ENCODE data around the gene SLC10A4.
"Not testable (repeated sequence)": the region's sequence is repeated elsewhere in the genome, so short reads cannot be mapped to it uniquely, and the experiment has no call there.

Gene SLC10A4, protein sequence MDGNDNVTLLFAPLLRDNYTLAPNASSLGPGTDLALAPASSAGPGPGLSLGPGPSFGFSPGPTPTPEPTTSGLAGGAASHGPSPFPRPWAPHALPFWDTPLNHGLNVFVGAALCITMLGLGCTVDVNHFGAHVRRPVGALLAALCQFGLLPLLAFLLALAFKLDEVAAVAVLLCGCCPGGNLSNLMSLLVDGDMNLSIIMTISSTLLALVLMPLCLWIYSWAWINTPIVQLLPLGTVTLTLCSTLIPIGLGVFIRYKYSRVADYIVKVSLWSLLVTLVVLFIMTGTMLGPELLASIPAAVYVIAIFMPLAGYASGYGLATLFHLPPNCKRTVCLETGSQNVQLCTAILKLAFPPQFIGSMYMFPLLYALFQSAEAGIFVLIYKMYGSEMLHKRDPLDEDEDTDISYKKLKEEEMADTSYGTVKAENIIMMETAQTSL

GRCh38 chr4:48483006-48483776 is at the start of gene SLC10A4:
Gene SLC10A4, plus strand, starts transcription at chr4:48483343. Its CDS starts 219 bp downstream, at chr4:48483562.
- Histone ChIP-seq H2AFZ (ENCODE audit: low read length) (no peak within 1 kb of the TSS), H3K27ac (ENCODE audit: low read length) (no peak within 1 kb of the TSS), H3K4me2 (ENCODE audit: low read depth, low read length) (no peak within 1 kb of the TSS), H3K36me3 (replicated peaks; ENCODE audit: insufficient read depth, low read length) (no peaks in the 10 kb centered on the region), H3K79me2 (ENCODE audit: low read length) (no peaks in the 10 kb centered on the region), H3K9ac (ENCODE audit: low read length) (no peak within 1 kb of the TSS), H3K9me3 (replicated peaks; ENCODE audit: insufficient read depth, low read length) (no peaks in the 10 kb centered on the region), H3K4me1 (ENCODE audit: low read length) (no peaks in the 10 kb centered on the region), H4K20me1 (ENCODE audit: insufficient read depth, low read length) (no peaks in the 10 kb centered on the region), H3K4me3 (ENCODE audit: low read length) (no peak within 1 kb of the TSS), H3K9me2 (replicated peaks; ENCODE audit: insufficient read depth, low read length) (no peaks in the 10 kb centered on the region), H3F3A (ENCODE audit: insufficient read depth, low read length) (no peaks in the 10 kb centered on the region), H3K27me3 (replicated peaks; ENCODE audit: insufficient read depth, low read length) (no peaks in the 10 kb centered on the region)
- TF ChIP-seq, protein P1, sequence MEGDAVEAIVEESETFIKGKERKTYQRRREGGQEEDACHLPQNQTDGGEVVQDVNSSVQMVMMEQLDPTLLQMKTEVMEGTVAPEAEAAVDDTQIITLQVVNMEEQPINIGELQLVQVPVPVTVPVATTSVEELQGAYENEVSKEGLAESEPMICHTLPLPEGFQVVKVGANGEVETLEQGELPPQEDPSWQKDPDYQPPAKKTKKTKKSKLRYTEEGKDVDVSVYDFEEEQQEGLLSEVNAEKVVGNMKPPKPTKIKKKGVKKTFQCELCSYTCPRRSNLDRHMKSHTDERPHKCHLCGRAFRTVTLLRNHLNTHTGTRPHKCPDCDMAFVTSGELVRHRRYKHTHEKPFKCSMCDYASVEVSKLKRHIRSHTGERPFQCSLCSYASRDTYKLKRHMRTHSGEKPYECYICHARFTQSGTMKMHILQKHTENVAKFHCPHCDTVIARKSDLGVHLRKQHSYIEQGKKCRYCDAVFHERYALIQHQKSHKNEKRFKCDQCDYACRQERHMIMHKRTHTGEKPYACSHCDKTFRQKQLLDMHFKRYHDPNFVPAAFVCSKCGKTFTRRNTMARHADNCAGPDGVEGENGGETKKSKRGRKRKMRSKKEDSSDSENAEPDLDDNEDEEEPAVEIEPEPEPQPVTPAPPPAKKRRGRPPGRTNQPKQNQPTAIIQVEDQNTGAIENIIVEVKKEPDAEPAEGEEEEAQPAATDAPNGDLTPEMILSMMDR (IDR thresholded peaks at IDR 0.05; ENCODE audit: low read length): no peak
- TF ChIP-seq EZH2phosphoT487 (IDR thresholded peaks at IDR 0.05; ENCODE audit: low read length) (no peak), EZH2 (optimal IDR thresholded peaks at IDR 0.05; ENCODE audit: low read depth, low read length) (no peak)
- DNase-seq: no peak

GRCh38 chr4:48436318-48436717 is 46.8 kb upstream of the SLC10A4 start:
- DNase-seq: no peak
- no peaks in the 10 kb centered on the region for H3F3A ChIP-seq (ENCODE audit: insufficient read depth, low read length)
- H3K79me2 ChIP-seq (ENCODE audit: low read length): no peaks in the 10 kb centered on the region
- H3K4me2 ChIP-seq (ENCODE audit: low read depth, low read length): no peak overlapping the region
- no peaks in the 10 kb centered on the region for H3K9me2 ChIP-seq (replicated peaks; ENCODE audit: insufficient read depth, low read length)
- TF ChIP-seq EZH2phosphoT487 (IDR thresholded peaks at IDR 0.05; ENCODE audit: low read length): no peak
- no peak for TF ChIP-seq EZH2 (optimal IDR thresholded peaks at IDR 0.05; ENCODE audit: low read depth, low read length)
- TF ChIP-seq, protein P1 (IDR thresholded peaks at IDR 0.05; ENCODE audit: low read length): no peak
- no peaks in the 10 kb centered on the region for H3K27me3 ChIP-seq (replicated peaks; ENCODE audit: insufficient read depth, low read length)
- H3K4me3 ChIP-seq (ENCODE audit: low read length): no peak overlapping the region
- H2AFZ ChIP-seq (ENCODE audit: low read length): no peak overlapping the region
- H3K4me1 ChIP-seq (ENCODE audit: low read length): no peaks in the 10 kb centered on the region
- H3K36me3 ChIP-seq (replicated peaks; ENCODE audit: insufficient read depth, low read length): no peaks in the 10 kb centered on the region
- H4K20me1 ChIP-seq (ENCODE audit: insufficient read depth, low read length): no peaks in the 10 kb centered on the region
- no peak overlapping the region for H3K9ac ChIP-seq (ENCODE audit: low read length)
- no peaks in the 10 kb centered on the region for H3K9me3 ChIP-seq (replicated peaks; ENCODE audit: insufficient read depth, low read length)
- no peak overlapping the region for H3K27ac ChIP-seq (ENCODE audit: low read length)

- no peaks in the 10 kb centered on the region for H3K79me2 ChIP-seq (ENCODE audit: low read length)
- H3F3A ChIP-seq (ENCODE audit: insufficient read depth, low read length): no peaks in the 10 kb centered on the region
- H3K4me1 ChIP-seq (ENCODE audit: low read length): no peaks in the 10 kb centered on the region
- no peak overlapping the region for H3K27ac ChIP-seq (ENCODE audit: low read length)
- H4K20me1 ChIP-seq (ENCODE audit: insufficient read depth, low read length): no peaks in the 10 kb centered on the region
- H3K36me3 ChIP-seq (replicated peaks; ENCODE audit: insufficient read depth, low read length): no peaks in the 10 kb centered on the region
- H3K9me3 ChIP-seq (replicated peaks; ENCODE audit: insufficient read depth, low read length): no peaks in the 10 kb centered on the region
- H2AFZ ChIP-seq (ENCODE audit: low read length): no peak overlapping the region
- no peak overlapping the region for H3K9ac ChIP-seq (ENCODE audit: low read length)
- H3K4me3 ChIP-seq (ENCODE audit: low read length): no peak overlapping the region
- H3K27me3 ChIP-seq (replicated peaks; ENCODE audit: insufficient read depth, low read length): no peaks in the 10 kb centered on the region
- TF ChIP-seq, protein P1 (IDR thresholded peaks at IDR 0.05; ENCODE audit: low read length): no peak
- no peak for TF ChIP-seq EZH2phosphoT487 (IDR thresholded peaks at IDR 0.05; ENCODE audit: low read length)
- no peak for TF ChIP-seq EZH2 (optimal IDR thresholded peaks at IDR 0.05; ENCODE audit: low read depth, low read length)
- DNase-seq: no peak
- no peaks in the 10 kb centered on the region for H3K9me2 ChIP-seq (replicated peaks; ENCODE audit: insufficient read depth, low read length)
- no peak overlapping the region for H3K4me2 ChIP-seq (ENCODE audit: low read depth, low read length)
These were observed 43.2 kb upstream of the SLC10A4 start for GRCh38 chr4:48439988-48440387.

DNA sequence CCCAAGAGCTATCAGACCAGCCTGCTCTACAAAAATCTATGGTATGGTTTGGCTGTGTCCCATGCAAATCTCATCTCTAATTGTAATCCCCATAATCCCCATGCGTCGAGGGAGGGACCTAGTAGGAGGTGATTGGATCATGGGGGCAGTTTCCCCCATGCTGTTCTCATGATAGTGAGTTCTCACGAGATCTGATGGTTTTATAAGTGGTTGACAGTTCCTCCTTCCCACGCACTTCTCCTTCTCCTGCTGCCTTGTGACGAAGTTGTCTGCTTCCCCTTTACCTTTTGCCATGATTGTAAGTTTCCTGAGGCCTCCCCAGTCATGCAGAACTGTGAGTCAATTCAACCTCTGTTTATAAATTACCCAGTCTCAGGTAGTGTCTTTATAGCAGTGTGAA is 42.2 kb upstream of the SLC10A4 start:
- not testable (repeated sequence) for H3K36me3 ChIP-seq (replicated peaks; ENCODE audit: insufficient read depth, low read length); H3K4me3 ChIP-seq (ENCODE audit: low read length); H3K9me3 ChIP-seq (replicated peaks; ENCODE audit: insufficient read depth, low read length); H2AFZ ChIP-seq (ENCODE audit: low read length); H3F3A ChIP-seq (ENCODE audit: insufficient read depth, low read length); H3K4me1 ChIP-seq (ENCODE audit: low read length); H3K4me2 ChIP-seq (ENCODE audit: low read depth, low read length); H3K27ac ChIP-seq (ENCODE audit: low read length); H3K79me2 ChIP-seq (ENCODE audit: low read length); H3K9ac ChIP-seq (ENCODE audit: low read length); H3K27me3 ChIP-seq (replicated peaks; ENCODE audit: insufficient read depth, low read length); H3K9me2 ChIP-seq (replicated peaks; ENCODE audit: insufficient read depth, low read length); DNase-seq; H4K20me1 ChIP-seq (ENCODE audit: insufficient read depth, low read length)
